ENCODE results near the gene PNPLA8.

- TF ChIP-seq CTCF (IDR thresholded peaks at IDR 0.05; ENCODE audit: insufficient read depth, low read length) (no peak), POLR2AphosphoS5 (IDR thresholded peaks at IDR 0.05; ENCODE audit: low read depth) (no peak)
Observed at GRCh38 chr7:108528183-108528712, 2.3 kb upstream of the PNPLA8 start.
